H9 (cell line): ENCODE results near the gene CLIP4. TPM values are rescaled to one million over a fixed set of nuclear protein-coding genes. Genes with fewer than 3 reads are reported as not detected.

ENCODE experiments used
- DNase-seq: peaks from one replicate; pipeline ENCODE4 v3.0.0-alpha.2; 2017
- H2AFZ ChIP-seq: one replicate; pipeline ENCODE4 v1.6.1; 2013; ENCODE audit warnings: mild to moderate bottlenecking, low read length, control low read depth, moderate library complexity
- H2AK5ac ChIP-seq: 2 replicates; pipeline ENCODE4 v1.6.1; 2013; ENCODE audit warnings: low read length, control low read depth, mixed read lengths; ENCODE audit not compliant: insufficient read length
- H2BK120ac ChIP-seq: one replicate; pipeline ENCODE4 v1.6.1; 2013; ENCODE audit warnings: low read depth, mild to moderate bottlenecking, low read length, control low read depth, inconsistent platforms; ENCODE audit not compliant: poor library complexity, severe bottlenecking
- H2BK12ac ChIP-seq: 2 replicates; pipeline ENCODE4 v1.6.1; 2013; ENCODE audit warnings: low read length, control low read depth, mixed read lengths, low read depth; ENCODE audit not compliant: insufficient read length
- H2BK15ac ChIP-seq: 2 replicates; pipeline ENCODE4 v1.6.1; 2013; ENCODE audit warnings: low read depth, low read length, control low read depth
- H2BK20ac ChIP-seq: one replicate; pipeline ENCODE4 v1.6.1; 2013; ENCODE audit warnings: low read depth, mild to moderate bottlenecking, low read length, control low read depth, inconsistent platforms; ENCODE audit not compliant: poor library complexity, severe bottlenecking
- H2BK5ac ChIP-seq: 2 replicates; pipeline ENCODE4 v1.6.1; 2013; ENCODE audit warnings: low read length, control low read depth, mixed read lengths; ENCODE audit not compliant: insufficient read length
- H3K14ac ChIP-seq: 2 replicates; pipeline ENCODE4 v1.6.1; 2013; ENCODE audit warnings: low read length, control low read depth; ENCODE audit not compliant: insufficient read depth
- H3K18ac ChIP-seq: 2 replicates; pipeline ENCODE4 v1.6.1; 2013; ENCODE audit warnings: low read depth, mild to moderate bottlenecking, mixed read lengths, low read length, control low read depth; ENCODE audit not compliant: insufficient read length
- H3K23ac ChIP-seq: 2 replicates; pipeline ENCODE4 v1.6.1; 2013; ENCODE audit warnings: low read length, control low read depth, mixed read lengths, low read depth; ENCODE audit not compliant: insufficient read length
- H3K23me2 ChIP-seq: 2 replicates; pipeline ENCODE4 v1.6.1; 2013; ENCODE audit warnings: low read depth, mild to moderate bottlenecking, mixed read lengths, low read length, control low read depth; ENCODE audit not compliant: insufficient read length, poor library complexity, severe bottlenecking
- H3K27ac ChIP-seq: 2 replicates; pipeline ENCODE4 v1.5.1; 2013; ENCODE audit warnings: low read length, control low read depth, mixed read lengths, low read depth; ENCODE audit not compliant: insufficient read length
- H3K27me3 ChIP-seq: 2 replicates; pipeline ENCODE4 v1.6.1; 2013; ENCODE audit warnings: low read length, control low read depth, inconsistent platforms; ENCODE audit not compliant: insufficient read depth
- H3K4ac ChIP-seq: 2 replicates; pipeline ENCODE4 v1.6.1; 2013; ENCODE audit warnings: low read depth, mild to moderate bottlenecking, control low read depth, inconsistent platforms, low read length, moderate library complexity
- H3K4me1 ChIP-seq: 2 replicates; pipeline ENCODE4 v1.6.1; 2013; ENCODE audit warnings: low read length, control low read depth, inconsistent platforms; ENCODE audit not compliant: insufficient read depth
- H3K4me2 ChIP-seq: 2 replicates; pipeline ENCODE4 v1.6.1; 2013; ENCODE audit warnings: low read length, control low read depth, mixed read lengths; ENCODE audit not compliant: insufficient read length, insufficient read depth
- H3K56ac ChIP-seq: 2 replicates; pipeline ENCODE4 v1.6.1; 2013; ENCODE audit warnings: low read depth, mild to moderate bottlenecking, mixed read lengths, low read length, control low read depth; ENCODE audit not compliant: insufficient read length
- H3K79me1 ChIP-seq: 2 replicates; pipeline ENCODE4 v1.6.1; 2013; ENCODE audit warnings: low read depth, mild to moderate bottlenecking, moderate library complexity, low read length, control low read depth, inconsistent platforms; ENCODE audit not compliant: insufficient read depth, poor library complexity, severe bottlenecking
- H3K79me2 ChIP-seq: 2 replicates; pipeline ENCODE4 v1.6.1; 2013; ENCODE audit warnings: low read length, control low read depth, inconsistent platforms; ENCODE audit not compliant: insufficient read depth
- H3K9ac ChIP-seq: 2 replicates; pipeline ENCODE4 v1.6.1; 2013; ENCODE audit warnings: low read length, control low read depth, mixed read lengths; ENCODE audit not compliant: insufficient read length; ENCODE audit errors: extremely low read depth
- H3K9me3 ChIP-seq: one replicate; pipeline ENCODE4 v1.6.1; 2013; ENCODE audit warnings: low read depth, low read length, inconsistent platforms; ENCODE audit not compliant: control insufficient read depth
- H3T11ph ChIP-seq: one replicate; pipeline ENCODE4 v1.6.1; 2013; ENCODE audit warnings: mild to moderate bottlenecking, low read length, control low read depth, inconsistent platforms
- H4K20me1 ChIP-seq: one replicate; pipeline ENCODE4 v1.6.1; 2013; ENCODE audit not compliant: control insufficient read depth, insufficient read length, insufficient read depth
- H4K5ac ChIP-seq: 2 replicates; pipeline ENCODE4 v1.6.1; 2013; ENCODE audit warnings: low read depth, mild to moderate bottlenecking, mixed read lengths, low read length, control low read depth; ENCODE audit not compliant: insufficient read length
- H4K8ac ChIP-seq: replicated peaks from 2 replicates; pipeline ENCODE4 v1.6.1; 2013; ENCODE audit warnings: low read length, control low read depth, mixed read lengths, low read depth; ENCODE audit not compliant: insufficient read length
- H4K91ac ChIP-seq: 2 replicates; pipeline ENCODE4 v1.6.1; 2013; ENCODE audit warnings: low read depth, mild to moderate bottlenecking, moderate library complexity, mixed read lengths, low read length, control low read depth; ENCODE audit not compliant: insufficient read length
- H3K27ac Mint-ChIP-seq, 3 experiments: 2 replicates in 2 of 3; 3 replicates in 1 of 3; pipeline ENCODE4 v1.8.0; 2020 to 2021; ENCODE audit warnings: mixed read lengths in 3 of 3, mild to moderate bottlenecking in 1 of 3, moderate library complexity in 1 of 3
- H3K27me3 Mint-ChIP-seq: 2 replicates; pipeline ENCODE4 v1.8.0; 2021; ENCODE audit warnings: low read depth, mild to moderate bottlenecking, moderate library complexity, mixed read lengths
- H3K36me3 Mint-ChIP-seq, 3 experiments: 2 replicates in 2 of 3; 3 replicates in 1 of 3; pipeline ENCODE4 v1.8.0; 2020 to 2021; ENCODE audit warnings: low read depth in 3 of 3, mixed read lengths in 3 of 3; ENCODE audit not compliant: insufficient read depth in 1 of 3
- H3K4me1 Mint-ChIP-seq, 2 experiments: 2 replicates each; pipeline ENCODE4 v1.8.0; 2020; ENCODE audit warnings: mixed read lengths in 2 of 2
- H3K4me3 Mint-ChIP-seq, 2 experiments: 2 replicates in 1 of 2; 3 replicates in 1 of 2; pipeline ENCODE4 v1.8.0; 2020 to 2021; ENCODE audit warnings: mild to moderate bottlenecking in 2 of 2, mixed read lengths in 2 of 2, moderate library complexity in 1 of 2
- H3K9me3 Mint-ChIP-seq, 2 experiments: 2 replicates in 1 of 2; 3 replicates in 1 of 2; pipeline ENCODE4 v1.8.0; 2020; ENCODE audit warnings: mild to moderate bottlenecking in 2 of 2, mixed read lengths in 2 of 2, moderate library complexity in 1 of 2
- WGBS: extraction: QIAGEN DNeasy Blood & Tissue Kit; methylation state at CpG from one replicate; pipeline ENCODE4 v1.1.7; 2013; ENCODE audit warnings: missing lambda C conversion rate, low lambda C conversion rate, mixed read lengths; ENCODE audit not compliant: insufficient read length; ENCODE audit errors: extremely low coverage; 5-methylcytosine and 5-hydroxymethylcytosine counted together
- long read RNA-seq: library from polyadenylated mRNA; unstranded; transcript quantifications from one replicate; pipeline ENCODE4 v2.0.0, GENCODE V29; 2020
- total RNA-seq: library from RNA; stranded (reverse); gene quantifications from 2 replicates; pipeline ENCODE4 v1.2.1, GENCODE V29; 2021
- TF ChIP-seq, protein P1 (sequence below): fragments of 200-600 bp; sonication (generic); conservative IDR thresholded peaks from 3 replicates; pipeline ENCODE4 v1.8.0; 2021; ENCODE audit warnings: antibody characterized with exemption, mild to moderate bottlenecking

Gene CLIP4, protein sequence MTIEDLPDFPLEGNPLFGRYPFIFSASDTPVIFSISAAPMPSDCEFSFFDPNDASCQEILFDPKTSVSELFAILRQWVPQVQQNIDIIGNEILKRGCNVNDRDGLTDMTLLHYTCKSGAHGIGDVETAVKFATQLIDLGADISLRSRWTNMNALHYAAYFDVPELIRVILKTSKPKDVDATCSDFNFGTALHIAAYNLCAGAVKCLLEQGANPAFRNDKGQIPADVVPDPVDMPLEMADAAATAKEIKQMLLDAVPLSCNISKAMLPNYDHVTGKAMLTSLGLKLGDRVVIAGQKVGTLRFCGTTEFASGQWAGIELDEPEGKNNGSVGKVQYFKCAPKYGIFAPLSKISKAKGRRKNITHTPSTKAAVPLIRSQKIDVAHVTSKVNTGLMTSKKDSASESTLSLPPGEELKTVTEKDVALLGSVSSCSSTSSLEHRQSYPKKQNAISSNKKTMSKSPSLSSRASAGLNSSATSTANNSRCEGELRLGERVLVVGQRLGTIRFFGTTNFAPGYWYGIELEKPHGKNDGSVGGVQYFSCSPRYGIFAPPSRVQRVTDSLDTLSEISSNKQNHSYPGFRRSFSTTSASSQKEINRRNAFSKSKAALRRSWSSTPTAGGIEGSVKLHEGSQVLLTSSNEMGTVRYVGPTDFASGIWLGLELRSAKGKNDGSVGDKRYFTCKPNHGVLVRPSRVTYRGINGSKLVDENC
- 0.66 and 0.77 TPM in 2 replicates for total RNA-seq
- long read RNA-seq, result 0 reads

DNA sequence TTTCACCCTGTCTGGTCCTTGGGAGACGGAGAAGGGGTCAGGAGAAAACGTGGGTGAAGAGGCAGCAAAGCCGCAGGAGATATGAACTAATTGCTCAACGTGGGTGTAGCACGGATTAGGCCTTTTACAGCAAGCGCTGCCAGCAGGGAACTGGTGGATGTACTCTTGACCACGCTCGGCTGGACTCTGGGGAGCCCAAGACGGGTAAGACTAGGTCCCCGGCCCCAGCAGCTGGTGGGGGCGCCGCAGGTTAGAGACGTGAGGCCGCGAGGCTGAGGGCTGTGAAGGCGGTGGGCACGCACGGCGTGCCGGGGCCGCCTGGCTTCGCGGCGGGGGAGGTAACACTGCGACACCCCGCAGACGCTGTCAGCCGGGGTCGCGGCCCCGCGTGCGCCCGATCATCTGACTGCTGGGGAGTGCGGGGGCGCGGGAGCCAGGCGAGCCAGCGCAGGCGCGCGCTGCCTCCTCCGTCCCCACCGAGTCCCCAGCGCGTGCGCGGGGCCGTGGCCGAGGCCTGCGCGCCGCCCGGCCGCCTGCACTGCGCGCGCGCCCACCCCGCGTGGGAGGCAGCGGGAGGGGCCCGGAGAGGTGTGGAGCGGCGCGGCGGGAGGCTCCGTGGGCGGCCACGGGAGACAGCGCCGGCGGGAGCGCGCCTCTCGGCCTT, at the start of gene CLIP4:
Gene CLIP4 (plus strand): TSS at position 470 of the 664 bp plus-strand sequence. CDS start 5,974 bp downstream, outside the sequence.
- peaks cover 82% of the 10 kb centered on the region for H3K27me3 Mint-ChIP-seq
- no peaks in the 10 kb centered on the region for H3K36me3 Mint-ChIP-seq
- Histone ChIP-seq H3K4me2 (peak within 1 kb of the TSS; percentile 89), H2BK12ac (no peak within 1 kb of the TSS), H3T11ph (no peak within 1 kb of the TSS), H3K14ac (no peak within 1 kb of the TSS; the same call in 1 of the 2 replicates), H3K9ac (no peak within 1 kb of the TSS), H3K27me3 (peaks cover 31% of the 10 kb centered on the region; the same call in 1 of the 2 replicates), H3K79me1 (no peaks in the 10 kb centered on the region), H4K8ac (no peak within 1 kb of the TSS), H3K27ac (no peak within 1 kb of the TSS), H2BK5ac (no peak within 1 kb of the TSS), H3K56ac (no peak within 1 kb of the TSS), H3K9me3 (no peaks in the 10 kb centered on the region), H4K20me1 (no peaks in the 10 kb centered on the region), H3K4me1 (no peaks in the 10 kb centered on the region), H4K91ac (no peak within 1 kb of the TSS), H2AK5ac (no peak within 1 kb of the TSS), H3K18ac (no peak within 1 kb of the TSS), H2AFZ (peak within 1 kb of the TSS; percentile 52), H3K23me2 (peaks cover 4% of the 10 kb centered on the region), H3K79me2 (no peaks in the 10 kb centered on the region), H2BK120ac (no peak within 1 kb of the TSS), H3K23ac (no peak within 1 kb of the TSS), H2BK15ac (no peak within 1 kb of the TSS), H3K4ac (no peak within 1 kb of the TSS), H4K5ac (no peak within 1 kb of the TSS), H2BK20ac (no peak within 1 kb of the TSS)
- no CpG with 5 or more reads among the region's 76 CpGs for WGBS
- H3K27ac Mint-ChIP-seq, result no peak within 1 kb of the TSS
- no peak for DNase-seq
- no peaks in the 10 kb centered on the region; a peak in 1 of 5 replicates for H3K9me3 Mint-ChIP-seq
- TF ChIP-seq, protein P1, sequence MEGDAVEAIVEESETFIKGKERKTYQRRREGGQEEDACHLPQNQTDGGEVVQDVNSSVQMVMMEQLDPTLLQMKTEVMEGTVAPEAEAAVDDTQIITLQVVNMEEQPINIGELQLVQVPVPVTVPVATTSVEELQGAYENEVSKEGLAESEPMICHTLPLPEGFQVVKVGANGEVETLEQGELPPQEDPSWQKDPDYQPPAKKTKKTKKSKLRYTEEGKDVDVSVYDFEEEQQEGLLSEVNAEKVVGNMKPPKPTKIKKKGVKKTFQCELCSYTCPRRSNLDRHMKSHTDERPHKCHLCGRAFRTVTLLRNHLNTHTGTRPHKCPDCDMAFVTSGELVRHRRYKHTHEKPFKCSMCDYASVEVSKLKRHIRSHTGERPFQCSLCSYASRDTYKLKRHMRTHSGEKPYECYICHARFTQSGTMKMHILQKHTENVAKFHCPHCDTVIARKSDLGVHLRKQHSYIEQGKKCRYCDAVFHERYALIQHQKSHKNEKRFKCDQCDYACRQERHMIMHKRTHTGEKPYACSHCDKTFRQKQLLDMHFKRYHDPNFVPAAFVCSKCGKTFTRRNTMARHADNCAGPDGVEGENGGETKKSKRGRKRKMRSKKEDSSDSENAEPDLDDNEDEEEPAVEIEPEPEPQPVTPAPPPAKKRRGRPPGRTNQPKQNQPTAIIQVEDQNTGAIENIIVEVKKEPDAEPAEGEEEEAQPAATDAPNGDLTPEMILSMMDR, result no peak
- peaks cover 3 to 9% of the 10 kb centered on the region in 2 experiments for H3K4me1 Mint-ChIP-seq
- peak within 1 kb of the TSS; percentile 74 to 88 for H3K4me3 Mint-ChIP-seq
